GM21423 (cell line): ENCODE data around the gene DNASE1L2.
"Not testable (repeated sequence)": the region's sequence is repeated elsewhere in the genome, so short reads cannot be mapped to it uniquely, and the experiment has no call there.

Source experiments
- ATAC-seq: cut with Tn5 transposase; IDR thresholded peaks from one replicate; pipeline ENCODE4 v1.9.1; 2021; ENCODE audit warnings: mild to moderate bottlenecking, moderate library complexity; ENCODE audit not compliant: unreplicated experiment

DNASE1L2 gene

GRCh38 chr16:2238150-2238837, 2.0 kb downstream of the DNASE1L2 start:
- ATAC-seq, result no peak

- ATAC-seq, result no peak
Measured at GRCh38 chr16:2238838-2239675, 2.8 kb downstream of the DNASE1L2 start.

- ATAC-seq, result not testable (repeated sequence)
Measured at GRCh38 chr16:2240331-2240730, 4.1 kb downstream of the DNASE1L2 start.

- ATAC-seq, result no peak
Measured at GRCh38 chr16:2242598-2242997, 6.4 kb downstream of the DNASE1L2 start.

GRCh38 chr16:2243031-2243528, 6.8 kb downstream of the DNASE1L2 start:
- ATAC-seq, result no peak

GRCh38 chr16:2243781-2244180, 7.5 kb downstream of the DNASE1L2 start:
- no peak for ATAC-seq

GRCh38 chr16:2244301-2244700, 8.1 kb downstream of the DNASE1L2 start:
- ATAC-seq, result no peak

GRCh38 chr16:2244926-2245795, 8.9 kb downstream of the DNASE1L2 start:
- no peak for ATAC-seq

- ATAC-seq, result no peak
Measured at GRCh38 chr16:2246301-2246885, 10.1 kb downstream of the DNASE1L2 start.

- ATAC-seq, result no peak
Measured at GRCh38 chr16:2250652-2251295, 14.5 kb downstream of the DNASE1L2 start.

- ATAC-seq, result peak; percentile 87
Measured at GRCh38 chr16:2251296-2252111, 15.3 kb downstream of the DNASE1L2 start, which contains the start of gene ECI1. Gene ECI1, minus strand, starts transcription at chr16:2251587. Its CDS starts 21 bp downstream, at chr16:2251566.

- ATAC-seq, result no peak
Measured at GRCh38 chr16:2252806-2253148, 16.5 kb downstream of the DNASE1L2 start.

GRCh38 chr16:2253293-2253692, 17.0 kb downstream of the DNASE1L2 start:
- no peak for ATAC-seq

- ATAC-seq, result no peak
Measured at GRCh38 chr16:2256531-2257140, 20.4 kb downstream of the DNASE1L2 start.

- ATAC-seq, result no peak
Measured at GRCh38 chr16:2257726-2258125, 21.5 kb downstream of the DNASE1L2 start.

GRCh38 chr16:2258530-2258929, 22.3 kb downstream of the DNASE1L2 start:
- ATAC-seq, result not testable (repeated sequence)

GRCh38 chr16:2260250-2260649, 24.0 kb downstream of the DNASE1L2 start:
- ATAC-seq, result no peak

- not testable (repeated sequence) for ATAC-seq
Measured at GRCh38 chr16:2263026-2263425, 26.8 kb downstream of the DNASE1L2 start.

- not testable (repeated sequence) for ATAC-seq
Measured at GRCh38 chr16:2266887-2267286, 30.6 kb downstream of the DNASE1L2 start.
